Ureter (tissue), 1 donor: ENCODE results near the gene SPOCK1. TPM values are rescaled to one million over a fixed set of nuclear protein-coding genes. Genes with fewer than 3 reads are reported as not detected.
"Not testable (repeated sequence)": the region's sequence is repeated elsewhere in the genome, so short reads cannot be mapped to it uniquely, and the experiment has no call there.

Source experiments
- DNase-seq: peaks from one replicate; pipeline ENCODE4 v3.0.0-alpha.2; 2020; ENCODE audit warnings: low spot score
- total RNA-seq: library from RNA; stranded (reverse); gene quantifications from one replicate; pipeline ENCODE4 v1.2.4, GENCODE V29; 2023
- donor health status: DM: yes; HTN: yes; CAD: no.

The SPOCK1 gene
- total RNA-seq, 1 donor from 2014 or later: 15.6 TPM

GRCh38 chr5:137022725-137023124 is 476.4 kb downstream of the SPOCK1 start:
- no peak for DNase-seq

- no peak for DNase-seq
Measured at GRCh38 chr5:137022043-137022442, 477.1 kb downstream of the SPOCK1 start.

- no peak for DNase-seq
Measured at GRCh38 chr5:137019229-137019628, 479.9 kb downstream of the SPOCK1 start.

- no peak for DNase-seq
Measured at GRCh38 chr5:137016783-137017324, 482.3 kb downstream of the SPOCK1 start.

GRCh38 chr5:137015540-137016116 is 483.5 kb downstream of the SPOCK1 start:
- no peak for DNase-seq

- no peak for DNase-seq
Measured at GRCh38 chr5:137014731-137015130, 484.4 kb downstream of the SPOCK1 start.

- DNase-seq: no peak
Measured at GRCh38 chr5:137010226-137010625, 488.9 kb downstream of the SPOCK1 start.

GRCh38 chr5:137004279-137004678 is 494.8 kb downstream of the SPOCK1 start:
- no peak for DNase-seq

- DNase-seq: no peak
Measured at GRCh38 chr5:137001026-137001569, 498.0 kb downstream of the SPOCK1 start.

GRCh38 chr5:136999787-137000186 is 499.3 kb downstream of the SPOCK1 start:
- no peak for DNase-seq

- DNase-seq: no peak
Measured at GRCh38 chr5:136998854-136999357, 500.2 kb downstream of the SPOCK1 start.

- no peak for DNase-seq
Measured at GRCh38 chr5:136994154-136994553, 505.0 kb downstream of the SPOCK1 start.

GRCh38 chr5:136992796-136993489 is 506.2 kb downstream of the SPOCK1 start:
- no peak for DNase-seq

GRCh38 chr5:136985785-136986475 is 513.2 kb downstream of the SPOCK1 start:
- no peak for DNase-seq

GRCh38 chr5:136984772-136985446 is 514.2 kb downstream of the SPOCK1 start:
- no peak for DNase-seq

GRCh38 chr5:136981936-136982335 is 517.2 kb downstream of the SPOCK1 start:
- DNase-seq: no peak

GRCh38 chr5:136979131-136979530 is 520.0 kb downstream of the SPOCK1 start:
- no peak for DNase-seq

GRCh38 chr5:136963504-136963903 is 535.6 kb downstream of the SPOCK1 start:
- DNase-seq: no peak

GRCh38 chr5:136957428-136957827 is 541.7 kb downstream of the SPOCK1 start:
- DNase-seq: no peak

GRCh38 chr5:136954142-136954541 is 545.0 kb downstream of the SPOCK1 start:
- DNase-seq: not testable (repeated sequence)

- DNase-seq: not testable (repeated sequence)
Measured at GRCh38 chr5:136953346-136954069, 545.6 kb downstream of the SPOCK1 start.
